Activated T-helper 1 cell treated with Interleukin-2 at 50 U/mL for 16 hours (primary cell): ENCODE measurements around the gene TMEM244.
"Not testable (repeated sequence)": the region's sequence is repeated elsewhere in the genome, so short reads cannot be mapped to it uniquely, and the experiment has no call there.

Experiments used
- DNase-seq: peaks from one replicate; pipeline ENCODE4 v3.0.0-alpha.2; 2020; ENCODE audit warnings: low read depth

Gene TMEM244

GRCh38 chr6:129866688-129867087, 5.6 kb upstream of the TMEM244 start:
- no peak for DNase-seq

- no peak for DNase-seq
Measured at GRCh38 chr6:129866256-129866655, 5.1 kb upstream of the TMEM244 start.

- DNase-seq = no peak
Measured at GRCh38 chr6:129865013-129865412, 3.9 kb upstream of the TMEM244 start.

GRCh38 chr6:129863664-129864063, 2.5 kb upstream of the TMEM244 start:
- DNase-seq = no peak

- no peak for DNase-seq
Measured at GRCh38 chr6:129859524-129859923, 1.6 kb downstream of the TMEM244 start.

- no peak for DNase-seq
Measured at GRCh38 chr6:129857838-129858237, 3.3 kb downstream of the TMEM244 start.

- no peak for DNase-seq
Measured at GRCh38 chr6:129853996-129854711, 7.0 kb downstream of the TMEM244 start.

- no peak for DNase-seq
Measured at GRCh38 chr6:129852257-129852858, 8.8 kb downstream of the TMEM244 start.

GRCh38 chr6:129849456-129849855, 11.7 kb downstream of the TMEM244 start:
- no peak for DNase-seq

GRCh38 chr6:129846761-129847160, 14.4 kb downstream of the TMEM244 start:
- no peak for DNase-seq

- DNase-seq = no peak
Measured at GRCh38 chr6:129845696-129846095, 15.4 kb downstream of the TMEM244 start.

GRCh38 chr6:129844118-129844891, 16.8 kb downstream of the TMEM244 start:
- no peak for DNase-seq

GRCh38 chr6:129843573-129843972, 17.5 kb downstream of the TMEM244 start:
- no peak for DNase-seq

GRCh38 chr6:129842881-129843409, 18.2 kb downstream of the TMEM244 start:
- no peak for DNase-seq

GRCh38 chr6:129842137-129842536, 19.0 kb downstream of the TMEM244 start:
- DNase-seq = no peak

GRCh38 chr6:129839562-129839961, 21.6 kb downstream of the TMEM244 start:
- not testable (repeated sequence) for DNase-seq

- no peak for DNase-seq
Measured at GRCh38 chr6:129835691-129836090, 25.4 kb downstream of the TMEM244 start.

GRCh38 chr6:129832299-129832698, 28.8 kb downstream of the TMEM244 start:
- DNase-seq = no peak

GRCh38 chr6:129828229-129828628, 32.9 kb downstream of the TMEM244 start:
- no peak for DNase-seq

- no peak for DNase-seq
Measured at GRCh38 chr6:129818251-129818650, 42.9 kb downstream of the TMEM244 start.

- no peak for DNase-seq
Measured at GRCh38 chr6:129817821-129818220, 43.3 kb downstream of the TMEM244 start.

- no peak for DNase-seq
Measured at GRCh38 chr6:129817332-129817731, 43.8 kb downstream of the TMEM244 start.
